GM12801 (cell line): ENCODE measurements around the gene CSNK2B.

Experiments used
- CTCF ChIP-seq: IDR thresholded peaks from one replicate; pipeline ENCODE4 v1.5.1; 2011; ENCODE audit warnings: control low read depth; ENCODE audit not compliant: insufficient read length; ENCODE audit errors: extremely low read depth

The CSNK2B gene

GRCh38 chr6:31680226-31681134 lies 14.6 kb downstream of the CSNK2B start, which contains the start of gene LY6G5C:
Gene LY6G5C, minus strand, starts transcription at chr6:31681067. Its CDS starts 694 bp downstream, at chr6:31680373.
- no peak for TF ChIP-seq CTCF

- no peak for TF ChIP-seq CTCF
Observed at GRCh38 chr6:31681135-31681671, 15.3 kb downstream of the CSNK2B start.

- no peak for TF ChIP-seq CTCF
Observed at GRCh38 chr6:31683591-31683990, 17.7 kb downstream of the CSNK2B start.

GRCh38 chr6:31686483-31686882 lies 20.6 kb downstream of the CSNK2B start:
- TF ChIP-seq CTCF, result no peak

GRCh38 chr6:31687321-31687720 lies 21.4 kb downstream of the CSNK2B start:
- TF ChIP-seq CTCF, result no peak

- TF ChIP-seq CTCF, result no peak
Observed at GRCh38 chr6:31687860-31688693, 22.2 kb downstream of the CSNK2B start.
